Activated T-helper 2 cell treated with anti-CD3 and anti-CD28 coated beads, Interferon-gamma antibody, Interleukin-2, Interleukin-4, amounts not matched to agents 10 μg/mL and 5 μg/mL and 100 μg/mL, durations not matched to agents 14 hours and 24 hours and 36 hours (primary cell): ENCODE measurements around the gene CLN6. TPM values are rescaled to one million over a fixed set of nuclear protein-coding genes. Genes with fewer than 3 reads are reported as not detected.
"Not testable (repeated sequence)": the region's sequence is repeated elsewhere in the genome, so short reads cannot be mapped to it uniquely, and the experiment has no call there.

Source experiments
- DNase-seq: peaks from one replicate; pipeline ENCODE4 v3.0.0; 2021; ENCODE audit warnings: low spot score
- H3K27ac Mint-ChIP-seq: one replicate; pipeline ENCODE4 v1.8.0; 2021; ENCODE audit warnings: mixed read lengths
- H3K27me3 Mint-ChIP-seq: one replicate; pipeline ENCODE4 v1.8.0; 2021; ENCODE audit warnings: low read depth, mixed read lengths
- H3K36me3 Mint-ChIP-seq: one replicate; pipeline ENCODE4 v1.8.0; 2021; ENCODE audit warnings: low read depth, mixed read lengths
- H3K4me1 Mint-ChIP-seq: one replicate; pipeline ENCODE4 v1.8.0; 2021; ENCODE audit warnings: low read depth, mixed read lengths
- H3K4me3 Mint-ChIP-seq: one replicate; pipeline ENCODE4 v1.8.0; 2021; ENCODE audit warnings: low read depth, mild to moderate bottlenecking, moderate library complexity, mixed read lengths
- H3K9me3 Mint-ChIP-seq: one replicate; pipeline ENCODE4 v1.8.0; 2021; ENCODE audit warnings: mixed read lengths
- intact Hi-C: fragments of 100-400 bp; cut with micrococcal nuclease; formaldehyde crosslinking; loops from one replicate; pipeline ENCODE4 v1.15.1; 2023
- total RNA-seq: library from RNA; stranded (reverse); gene quantifications from 2 replicates; pipeline ENCODE4 v1.2.3, GENCODE V29; 2022

Gene CLN6
- total RNA-seq, 1 donor from 2014 or later = 82.4 TPM

- peaks cover 22% of the 10 kb centered on the region for H3K9me3 Mint-ChIP-seq
- DNase-seq = no peak
- no peak overlapping the region for H3K4me3 Mint-ChIP-seq
- H3K4me1 Mint-ChIP-seq = no peaks in the 10 kb centered on the region
- H3K36me3 Mint-ChIP-seq = no peaks in the 10 kb centered on the region
- no peak overlapping the region for H3K27ac Mint-ChIP-seq
- intact Hi-C loops = no loop called here
- H3K27me3 Mint-ChIP-seq = peaks cover 17% of the 10 kb centered on the region
Measured at GRCh38 chr15:68241088-68241935, 11.8 kb upstream of the CLN6 start.

GRCh38 chr15:68239025-68239424 lies 9.5 kb upstream of the CLN6 start:
- Mint-ChIP-seq H3K4me3 (no peak overlapping the region), H3K27me3 (peaks cover 7% of the 10 kb centered on the region), H3K36me3 (no peaks in the 10 kb centered on the region), H3K9me3 (peaks cover 13% of the 10 kb centered on the region), H3K4me1 (no peaks in the 10 kb centered on the region), H3K27ac (no peak overlapping the region)
- DNase-seq = no peak
- intact Hi-C loops = no loop called here

- Mint-ChIP-seq H3K27ac (no peak overlapping the region), H3K4me3 (no peak overlapping the region), H3K4me1 (peaks cover 2% of the 10 kb centered on the region), H3K27me3 (peaks cover 7% of the 10 kb centered on the region), H3K36me3 (no peaks in the 10 kb centered on the region), H3K9me3 (no peaks in the 10 kb centered on the region)
- intact Hi-C loops = no loop called here
- no peak for DNase-seq
Measured at GRCh38 chr15:68235022-68235421, 5.5 kb upstream of the CLN6 start.

DNA sequence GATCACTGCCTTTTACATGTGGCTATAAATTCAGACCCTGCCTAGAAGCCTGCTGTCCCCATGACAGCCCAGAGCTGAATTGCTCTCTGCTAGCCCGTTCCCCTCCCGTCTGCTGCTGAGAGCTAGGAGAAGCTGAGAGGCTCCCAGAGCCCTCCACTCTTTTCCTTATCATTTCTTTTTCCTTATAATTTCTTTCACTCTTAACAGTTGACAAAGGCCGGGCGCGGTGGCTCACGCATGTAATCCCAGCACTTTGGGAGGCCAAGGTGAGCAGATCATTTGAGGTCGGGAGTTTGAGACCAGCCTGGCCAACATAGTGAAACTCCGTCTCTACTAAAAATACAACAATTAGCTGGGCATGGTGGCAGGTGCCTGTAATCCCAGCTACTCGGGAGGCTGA lies 5.0 kb upstream of the CLN6 start:
- H3K9me3 Mint-ChIP-seq, intact Hi-C loops: not testable (repeated sequence)

GRCh38 chr15:68234060-68234459 lies 4.5 kb upstream of the CLN6 start:
- intact Hi-C loops = no loop called here
- Mint-ChIP-seq H3K9me3 (no peaks in the 10 kb centered on the region), H3K4me3 (no peak overlapping the region), H3K27me3 (peaks cover 7% of the 10 kb centered on the region), H3K4me1 (peaks cover 5% of the 10 kb centered on the region), H3K27ac (no peak overlapping the region), H3K36me3 (no peaks in the 10 kb centered on the region)
- no peak for DNase-seq

More for the DNA sequence above, 5.0 kb upstream of the CLN6 start:
- H3K27ac Mint-ChIP-seq, DNase-seq, H3K4me3 Mint-ChIP-seq, H3K27me3 Mint-ChIP-seq, H3K4me1 Mint-ChIP-seq, H3K36me3 Mint-ChIP-seq: not testable (repeated sequence)

- Mint-ChIP-seq H3K27me3 (peaks cover 4% of the 10 kb centered on the region), H3K27ac (no peak overlapping the region), H3K9me3 (no peaks in the 10 kb centered on the region), H3K4me1 (peaks cover 13% of the 10 kb centered on the region), H3K4me3 (no peak overlapping the region), H3K36me3 (peaks cover 9% of the 10 kb centered on the region)
- intact Hi-C loops = no loop called here
- no peak for DNase-seq
Measured at GRCh38 chr15:68232937-68233336, 3.4 kb upstream of the CLN6 start.

- Mint-ChIP-seq H3K27me3 (peaks cover 3% of the 10 kb centered on the region), H3K4me1 (peaks cover 18% of the 10 kb centered on the region), H3K9me3 (no peaks in the 10 kb centered on the region), H3K4me3 (no peak overlapping the region), H3K27ac (no peak overlapping the region), H3K36me3 (peaks cover 13% of the 10 kb centered on the region)
- DNase-seq = no peak
- intact Hi-C loops = no loop called here
Measured at GRCh38 chr15:68232449-68232848, 2.9 kb upstream of the CLN6 start.

DNA sequence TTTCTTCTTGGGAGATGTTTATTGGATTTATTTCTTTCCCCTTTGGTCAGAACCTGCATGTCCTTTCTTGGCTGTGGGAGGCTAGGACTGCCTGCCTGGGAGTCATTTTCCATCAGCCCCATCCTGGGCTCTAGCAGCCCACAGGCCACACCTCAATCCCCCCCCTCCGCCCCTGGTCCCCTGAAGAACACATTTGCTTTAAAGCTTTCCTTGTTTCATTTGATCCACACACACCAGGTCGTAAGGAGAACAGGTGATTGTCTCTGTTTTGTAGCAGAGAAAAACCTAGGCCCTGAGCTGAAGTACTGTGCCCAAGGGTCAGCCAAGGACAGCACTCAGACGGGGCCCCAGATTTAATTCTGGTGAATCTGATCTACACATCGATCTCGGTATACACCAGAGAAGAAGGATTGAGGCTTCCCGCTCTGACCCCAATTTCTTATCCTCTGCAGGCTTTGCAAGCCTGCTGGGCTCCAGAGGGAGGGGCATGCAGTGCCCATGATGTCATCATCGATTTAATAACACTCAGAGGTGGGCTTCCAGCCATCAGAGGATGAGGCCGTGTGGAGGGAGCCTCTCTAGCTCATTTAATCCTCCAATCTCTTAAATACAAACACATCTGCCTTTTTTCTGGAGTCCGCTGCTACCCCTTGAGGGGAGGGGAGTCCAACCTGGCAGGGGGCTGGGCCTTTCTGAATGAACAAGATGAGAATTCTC lies 1.7 kb upstream of the CLN6 start:
- H3K4me3 Mint-ChIP-seq = peak overlapping the region; percentile 56
- H3K27ac Mint-ChIP-seq = no peak overlapping the region
- DNase-seq = no peak
- no peaks in the 10 kb centered on the region for H3K9me3 Mint-ChIP-seq
- H3K27me3 Mint-ChIP-seq = no peaks in the 10 kb centered on the region
- H3K4me1 Mint-ChIP-seq = peaks cover 26% of the 10 kb centered on the region
- peaks cover 13% of the 10 kb centered on the region for H3K36me3 Mint-ChIP-seq
- intact Hi-C loops = no loop called here

- peak overlapping the region; percentile 78 for H3K27ac Mint-ChIP-seq
- DNase-seq = no peak
- H3K9me3 Mint-ChIP-seq = no peaks in the 10 kb centered on the region
- H3K27me3 Mint-ChIP-seq = no peaks in the 10 kb centered on the region
- H3K4me3 Mint-ChIP-seq = peak overlapping the region; percentile 90
- peaks cover 13% of the 10 kb centered on the region for H3K36me3 Mint-ChIP-seq
- intact Hi-C loops = no loop called here
- peaks cover 26% of the 10 kb centered on the region for H3K4me1 Mint-ChIP-seq
Measured at GRCh38 chr15:68230157-68231100, 901 bp upstream of the CLN6 start.

GRCh38 chr15:68228971-68229385 lies 550 bp downstream of the CLN6 start:
- peak overlapping the region; percentile 76 for H3K27ac Mint-ChIP-seq
- no peak for DNase-seq
- no peaks in the 10 kb centered on the region for H3K27me3 Mint-ChIP-seq
- peaks cover 34% of the 10 kb centered on the region for H3K4me1 Mint-ChIP-seq
- H3K4me3 Mint-ChIP-seq = peak overlapping the region; percentile 94
- H3K9me3 Mint-ChIP-seq = no peaks in the 10 kb centered on the region
- H3K36me3 Mint-ChIP-seq = peaks cover 25% of the 10 kb centered on the region
- intact Hi-C loops = loop anchor here (2.0 to 5.0 kb wide), 2 partner anchors 48 to 174 kb away; partner anchors contain the start of genes FEM1B and PIAS1

DNA sequence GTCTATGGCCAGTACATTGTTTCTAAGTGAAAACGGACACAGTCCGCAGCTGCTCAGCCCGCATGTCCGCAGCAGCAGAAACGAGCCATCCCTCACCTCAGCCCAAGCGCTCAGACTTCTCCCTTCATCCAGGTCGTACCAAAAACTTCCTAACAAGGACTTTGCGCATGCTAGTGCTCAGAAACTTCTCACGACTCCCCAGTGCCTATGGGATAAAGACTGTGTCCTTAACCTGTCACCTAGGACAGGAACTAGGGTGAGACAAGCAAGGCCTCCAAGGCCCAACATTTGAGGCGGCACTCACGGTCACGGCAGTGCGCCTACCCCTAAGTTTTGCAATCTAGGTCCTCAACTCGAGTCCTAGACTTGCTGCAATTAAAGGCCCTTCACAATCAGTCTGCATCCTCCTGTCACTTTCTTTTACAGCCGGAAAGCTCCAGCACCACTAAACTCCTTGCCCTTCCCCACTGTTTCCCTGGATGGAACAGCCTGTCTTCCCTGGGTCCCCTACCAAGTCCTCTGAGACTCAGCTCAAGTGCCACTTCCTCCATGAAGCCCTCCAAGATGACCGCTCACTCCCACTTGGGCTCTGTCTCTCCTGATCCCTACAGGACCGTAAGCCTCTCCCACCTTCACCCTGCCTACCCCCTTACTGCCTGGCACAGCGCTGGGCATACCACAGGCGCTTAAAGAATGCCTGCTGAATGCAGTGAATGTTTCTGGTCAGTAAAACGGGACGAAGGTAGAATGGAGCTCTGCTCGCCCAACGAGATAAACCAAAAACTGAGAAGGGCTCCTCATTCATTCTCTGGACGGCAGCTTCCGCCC lies 1.2 kb downstream of the CLN6 start:
- peaks cover 34% of the 10 kb centered on the region for H3K4me1 Mint-ChIP-seq
- no peak for DNase-seq
- H3K4me3 Mint-ChIP-seq = peak overlapping the region; percentile 94
- H3K27ac Mint-ChIP-seq = peak overlapping the region; percentile 76
- intact Hi-C loops = loop anchor here (2.0 to 5.0 kb wide), 2 partner anchors 49 to 174 kb away; partner anchors contain the start of genes FEM1B and PIAS1
- H3K36me3 Mint-ChIP-seq = peaks cover 27% of the 10 kb centered on the region
- H3K9me3 Mint-ChIP-seq = no peaks in the 10 kb centered on the region
- H3K27me3 Mint-ChIP-seq = no peaks in the 10 kb centered on the region
